ENCODE measurements around the gene MIA3.
"Not testable (repeated sequence)": the region's sequence is repeated elsewhere in the genome, so short reads cannot be mapped to it uniquely, and the experiment has no call there.

Gene MIA3, protein sequence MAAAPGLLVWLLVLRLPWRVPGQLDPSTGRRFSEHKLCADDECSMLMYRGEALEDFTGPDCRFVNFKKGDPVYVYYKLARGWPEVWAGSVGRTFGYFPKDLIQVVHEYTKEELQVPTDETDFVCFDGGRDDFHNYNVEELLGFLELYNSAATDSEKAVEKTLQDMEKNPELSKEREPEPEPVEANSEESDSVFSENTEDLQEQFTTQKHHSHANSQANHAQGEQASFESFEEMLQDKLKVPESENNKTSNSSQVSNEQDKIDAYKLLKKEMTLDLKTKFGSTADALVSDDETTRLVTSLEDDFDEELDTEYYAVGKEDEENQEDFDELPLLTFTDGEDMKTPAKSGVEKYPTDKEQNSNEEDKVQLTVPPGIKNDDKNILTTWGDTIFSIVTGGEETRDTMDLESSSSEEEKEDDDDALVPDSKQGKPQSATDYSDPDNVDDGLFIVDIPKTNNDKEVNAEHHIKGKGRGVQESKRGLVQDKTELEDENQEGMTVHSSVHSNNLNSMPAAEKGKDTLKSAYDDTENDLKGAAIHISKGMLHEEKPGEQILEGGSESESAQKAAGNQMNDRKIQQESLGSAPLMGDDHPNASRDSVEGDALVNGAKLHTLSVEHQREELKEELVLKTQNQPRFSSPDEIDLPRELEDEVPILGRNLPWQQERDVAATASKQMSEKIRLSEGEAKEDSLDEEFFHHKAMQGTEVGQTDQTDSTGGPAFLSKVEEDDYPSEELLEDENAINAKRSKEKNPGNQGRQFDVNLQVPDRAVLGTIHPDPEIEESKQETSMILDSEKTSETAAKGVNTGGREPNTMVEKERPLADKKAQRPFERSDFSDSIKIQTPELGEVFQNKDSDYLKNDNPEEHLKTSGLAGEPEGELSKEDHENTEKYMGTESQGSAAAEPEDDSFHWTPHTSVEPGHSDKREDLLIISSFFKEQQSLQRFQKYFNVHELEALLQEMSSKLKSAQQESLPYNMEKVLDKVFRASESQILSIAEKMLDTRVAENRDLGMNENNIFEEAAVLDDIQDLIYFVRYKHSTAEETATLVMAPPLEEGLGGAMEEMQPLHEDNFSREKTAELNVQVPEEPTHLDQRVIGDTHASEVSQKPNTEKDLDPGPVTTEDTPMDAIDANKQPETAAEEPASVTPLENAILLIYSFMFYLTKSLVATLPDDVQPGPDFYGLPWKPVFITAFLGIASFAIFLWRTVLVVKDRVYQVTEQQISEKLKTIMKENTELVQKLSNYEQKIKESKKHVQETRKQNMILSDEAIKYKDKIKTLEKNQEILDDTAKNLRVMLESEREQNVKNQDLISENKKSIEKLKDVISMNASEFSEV (N-terminal part only)

DNA sequence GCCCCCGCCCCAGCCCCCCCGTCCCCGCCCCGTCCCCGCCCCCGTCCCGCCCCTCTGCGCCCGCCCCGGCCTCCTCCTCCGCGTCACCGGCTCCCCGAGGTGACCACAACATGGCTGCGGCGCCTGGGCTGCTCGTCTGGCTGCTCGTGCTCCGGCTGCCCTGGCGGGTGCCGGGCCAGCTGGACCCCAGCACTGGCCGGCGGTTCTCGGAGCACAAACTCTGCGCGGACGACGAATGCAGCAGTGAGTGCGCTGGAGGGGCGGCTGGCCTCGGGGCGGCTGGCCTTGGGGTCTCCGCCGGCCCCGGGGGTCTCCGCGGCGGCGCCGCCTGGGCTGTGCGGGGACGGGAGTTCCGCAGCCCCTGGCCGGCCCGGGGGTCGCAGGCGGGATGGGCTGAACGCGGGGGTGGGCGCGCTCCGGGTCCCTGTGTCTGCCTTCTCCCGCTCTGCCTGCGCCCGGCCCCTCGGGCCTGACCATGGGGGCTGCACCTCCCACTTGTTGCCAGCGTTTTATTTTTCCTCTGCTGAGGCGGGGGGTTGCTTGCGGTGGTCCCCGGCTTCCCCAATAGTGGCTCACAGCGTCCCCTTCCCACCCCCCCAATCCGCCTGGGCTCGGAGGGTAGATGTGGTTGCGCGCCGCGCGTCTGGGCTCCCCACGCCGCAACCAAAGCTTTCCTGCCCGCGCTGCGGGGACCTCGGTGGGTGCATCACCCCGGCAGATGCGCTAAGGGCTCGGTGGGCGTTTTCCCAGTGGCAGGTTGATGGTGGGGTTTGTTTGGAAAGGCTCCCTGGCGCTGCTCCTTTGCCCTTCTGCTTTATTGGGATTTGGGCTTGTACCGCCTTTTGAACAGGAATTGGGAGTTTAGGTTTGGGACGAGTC lies at the start of gene MIA3:
Gene MIA3, plus strand, starts transcription at position 97 of the 879 bp plus-strand sequence. Its CDS starts 14 bp downstream, at position 111.
- peak; percentile 7 to 29 for DNase-seq (ENCODE audit: low read depth in 2 of 2)

DNA sequence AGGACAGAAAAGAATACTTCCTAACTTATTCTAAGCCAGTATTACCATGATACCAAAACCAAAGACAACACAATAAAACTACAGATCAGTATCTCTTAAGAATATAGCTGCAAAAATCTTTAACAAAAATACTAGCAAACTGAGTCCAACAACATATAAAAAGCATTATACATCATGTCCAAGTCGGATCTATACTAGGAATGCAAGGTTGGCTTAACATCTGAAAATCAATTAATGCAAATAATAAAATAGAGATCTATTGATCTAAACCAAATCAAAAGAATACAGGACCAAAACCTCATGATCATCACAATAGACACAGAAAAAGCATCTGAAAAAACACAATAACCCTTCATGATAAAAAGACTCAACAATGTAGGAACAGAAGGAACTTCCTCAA lies 47.1 kb upstream of the MIA3 start:
- DNase-seq (ENCODE audit: low read depth in 2 of 2), result no peak

GRCh38 chr1:222579316-222579715 lies 38.6 kb upstream of the MIA3 start:
- no peak for DNase-seq (ENCODE audit: low read depth in 2 of 2)

GRCh38 chr1:222582099-222582774 lies 35.7 kb upstream of the MIA3 start:
- DNase-seq (ENCODE audit: low read depth in 2 of 2), result no peak

- no peak for DNase-seq (ENCODE audit: low read depth in 2 of 2)
These were observed 34.8 kb upstream of the MIA3 start for GRCh38 chr1:222583079-222583478.

GRCh38 chr1:222586842-222587241 lies 31.1 kb upstream of the MIA3 start:
- DNase-seq (ENCODE audit: low read depth in 2 of 2), result no peak

GRCh38 chr1:222588135-222588534 lies 29.8 kb upstream of the MIA3 start:
- DNase-seq (ENCODE audit: low read depth in 2 of 2), result no peak

DNA sequence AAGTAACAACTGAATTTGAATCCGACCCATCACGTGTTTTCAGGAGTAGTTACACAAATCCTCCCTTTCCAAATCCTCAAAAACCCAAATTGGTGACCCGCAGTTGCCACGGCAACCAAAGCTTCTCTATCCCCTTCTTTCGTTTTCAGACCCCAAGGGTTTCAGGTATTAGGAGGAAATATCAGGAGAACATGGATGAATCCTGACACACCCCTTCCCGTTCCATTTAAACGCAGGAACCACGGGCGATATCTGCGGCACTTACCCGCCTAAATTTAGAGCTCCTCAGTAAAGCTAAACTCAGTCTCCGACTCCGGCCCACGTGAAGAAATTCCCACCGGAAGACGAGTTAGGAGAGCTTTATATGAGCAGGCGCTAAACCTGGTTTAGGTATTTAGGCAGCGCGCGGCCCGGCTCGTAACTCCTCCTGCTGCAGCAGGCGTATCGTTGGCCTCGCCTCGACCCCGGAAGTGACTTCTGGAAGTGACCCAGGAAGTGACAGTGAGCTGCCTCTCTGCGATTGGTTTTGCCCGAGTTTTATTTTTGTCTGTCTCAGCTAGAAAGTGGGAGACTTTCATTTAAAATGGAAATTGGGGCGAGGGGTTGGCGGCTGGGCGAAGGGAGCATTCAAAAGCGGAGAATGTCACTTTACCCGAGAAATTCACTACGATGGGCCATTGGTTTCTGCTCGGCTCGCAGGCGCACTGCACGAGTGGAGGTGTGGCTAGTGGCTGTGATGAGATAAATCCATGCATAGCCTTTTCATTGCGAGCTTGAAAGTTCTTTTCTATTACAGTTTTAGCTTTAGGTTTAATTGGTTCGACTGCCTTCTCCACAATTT lies 28.2 kb upstream of the MIA3 start, which contains the start of gene TAF1A:
Gene TAF1A, minus strand, starts transcription at position 472 of the 841 bp plus-strand sequence.
- peak; percentile 72 to 73 for DNase-seq (ENCODE audit: low read depth in 2 of 2)

GRCh38 chr1:222592171-222592570 lies 25.7 kb upstream of the MIA3 start:
- DNase-seq (ENCODE audit: low read depth in 2 of 2), result no peak

DNA sequence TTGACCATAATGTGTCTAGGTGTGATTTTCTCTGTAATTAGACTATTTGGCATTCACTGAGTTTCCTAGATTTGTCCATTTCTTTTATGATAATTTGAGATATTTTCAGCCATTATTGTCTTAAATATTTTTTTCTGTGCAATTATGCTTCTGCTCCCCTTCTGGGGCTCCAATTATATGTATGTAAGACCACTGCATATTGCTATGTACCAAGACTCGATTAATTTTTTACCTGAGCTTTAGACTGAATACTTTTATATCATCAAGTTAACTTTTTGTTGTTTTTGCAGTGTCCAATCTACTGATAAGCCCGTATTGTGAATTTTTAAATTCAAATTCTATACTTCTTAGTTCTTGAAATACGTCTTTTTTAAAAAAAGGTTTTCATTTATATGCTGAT lies 23.1 kb upstream of the MIA3 start:
- DNase-seq (ENCODE audit: low read depth in 2 of 2), result no peak

DNA sequence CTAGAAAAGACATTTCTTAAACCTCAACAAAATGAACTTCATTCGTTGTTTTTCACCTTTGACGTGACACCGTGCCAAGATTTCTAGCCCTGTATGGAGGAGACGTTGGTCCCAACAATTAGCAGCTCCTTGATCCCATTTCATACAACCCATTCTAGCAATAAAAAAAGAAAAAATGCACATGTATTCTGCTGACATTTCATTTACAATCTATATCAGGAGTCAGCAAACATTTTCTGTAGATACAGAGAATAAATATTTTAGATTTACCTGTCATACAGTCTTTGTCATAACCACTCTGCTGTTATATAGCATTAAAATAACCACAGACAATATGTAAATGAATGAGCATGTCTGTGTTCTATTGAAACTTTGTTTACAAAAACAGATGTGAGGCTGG lies 21.2 kb upstream of the MIA3 start:
- no peak for DNase-seq (ENCODE audit: low read depth in 2 of 2)

- DNase-seq (ENCODE audit: low read depth in 2 of 2), result no peak
These were observed 17.6 kb upstream of the MIA3 start for GRCh38 chr1:222600281-222600680.

GRCh38 chr1:222601257-222601656 lies 16.6 kb upstream of the MIA3 start:
- no peak for DNase-seq (ENCODE audit: low read depth in 2 of 2)

- no peak for DNase-seq (ENCODE audit: low read depth in 2 of 2)
These were observed 11.1 kb upstream of the MIA3 start for GRCh38 chr1:222606757-222607156.

GRCh38 chr1:222609111-222609510 lies 8.8 kb upstream of the MIA3 start:
- not testable (repeated sequence) for DNase-seq (ENCODE audit: low read depth in 2 of 2)

- no peak for DNase-seq (ENCODE audit: low read depth in 2 of 2)
These were observed 7.2 kb upstream of the MIA3 start for GRCh38 chr1:222610728-222611127.

DNA sequence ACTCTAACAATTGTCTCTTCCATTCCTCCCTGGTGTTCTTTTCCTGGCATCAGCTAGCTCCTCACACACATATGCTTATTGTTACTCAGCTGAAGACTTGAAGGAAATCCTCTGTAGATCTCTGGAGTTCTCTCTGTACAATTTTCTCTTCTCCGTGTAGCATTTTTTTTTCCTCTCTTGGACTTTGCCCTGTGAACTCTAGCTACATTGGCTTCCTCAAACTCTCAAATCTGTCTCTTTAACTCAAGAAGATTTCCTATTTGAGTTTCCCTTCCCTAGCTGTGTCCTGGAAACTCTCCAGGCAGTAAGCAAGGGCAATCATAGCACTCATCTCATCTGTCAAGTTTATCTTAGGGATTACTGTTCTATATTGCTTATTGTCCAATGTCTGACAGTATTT lies 4.3 kb upstream of the MIA3 start:
- no peak for DNase-seq (ENCODE audit: low read depth in 2 of 2)

DNA sequence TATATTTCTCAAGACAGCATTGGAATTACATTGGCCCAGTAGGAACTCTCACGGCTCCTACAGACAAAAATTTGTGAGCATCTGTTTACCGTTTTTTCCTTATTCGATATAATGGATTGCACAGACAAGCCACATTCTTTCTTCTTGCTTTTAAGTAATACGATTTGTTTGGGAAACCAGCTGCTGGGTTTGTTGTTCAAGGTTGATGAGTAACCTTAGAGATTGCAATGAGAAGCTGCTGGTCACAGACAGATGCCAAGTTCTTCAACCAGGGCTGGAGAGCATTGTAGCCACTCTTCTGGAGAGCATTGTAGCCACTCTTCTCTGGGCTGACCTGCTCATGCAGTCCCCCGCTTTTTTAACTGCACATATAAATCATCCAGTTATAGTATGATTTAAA lies 1.4 kb upstream of the MIA3 start:
- no peak for DNase-seq (ENCODE audit: low read depth in 2 of 2)

GRCh38 chr1:222617367-222617951 lies 438 bp upstream of the MIA3 start:
- DNase-seq (ENCODE audit: low read depth in 2 of 2), result peak; percentile 76 to 86

All from stimulated activated CD4-positive, alpha-beta T cell treated with anti-CD3 and anti-CD28 coated beads, Interleukin-1b, Interleukin-23, amount 100 ng/mL, for 4 hours (primary cell).